ENCODE data around the gene ANK3. TPM values are rescaled to one million over a fixed set of nuclear protein-coding genes. Genes with fewer than 3 reads are reported as not detected.
A peak's percentile ranks its signal among the peaks of the same experiment; 100 is the strongest.

Gene ANK3
- total RNA-seq, 2 donors from 2014 or later, result 46.0 to 47.8 TPM

DNA sequence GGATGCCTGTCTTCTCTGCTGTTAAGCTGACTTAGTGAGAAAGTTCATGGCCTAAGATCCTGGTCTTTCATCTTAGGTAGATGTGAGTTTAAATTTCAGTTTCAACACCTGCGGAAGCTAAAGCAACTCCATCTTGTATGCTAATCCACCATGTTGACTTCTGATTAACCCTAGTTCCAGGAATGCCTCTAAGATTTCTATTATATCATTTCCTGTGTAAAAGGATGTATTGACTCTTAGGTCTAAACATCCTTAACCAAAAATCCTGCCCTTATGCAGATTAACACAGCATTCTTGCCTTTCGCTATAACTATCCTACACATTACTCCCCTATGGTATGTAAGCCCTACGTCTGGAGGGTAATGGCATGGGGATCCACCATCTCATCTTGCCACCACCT lies 388.9 kb downstream of the ANK3 start:
- no peak overlapping the region for H3K27ac ChIP-seq
- intact Hi-C loops (cut with DNase I), result no loop called here
- TF ChIP-seq POLR2A (IDR thresholded peaks at IDR 0.05) (no peak), POLR2AphosphoS5 (IDR thresholded peaks at IDR 0.05) (no peak)
- TF ChIP-seq, protein P1, sequence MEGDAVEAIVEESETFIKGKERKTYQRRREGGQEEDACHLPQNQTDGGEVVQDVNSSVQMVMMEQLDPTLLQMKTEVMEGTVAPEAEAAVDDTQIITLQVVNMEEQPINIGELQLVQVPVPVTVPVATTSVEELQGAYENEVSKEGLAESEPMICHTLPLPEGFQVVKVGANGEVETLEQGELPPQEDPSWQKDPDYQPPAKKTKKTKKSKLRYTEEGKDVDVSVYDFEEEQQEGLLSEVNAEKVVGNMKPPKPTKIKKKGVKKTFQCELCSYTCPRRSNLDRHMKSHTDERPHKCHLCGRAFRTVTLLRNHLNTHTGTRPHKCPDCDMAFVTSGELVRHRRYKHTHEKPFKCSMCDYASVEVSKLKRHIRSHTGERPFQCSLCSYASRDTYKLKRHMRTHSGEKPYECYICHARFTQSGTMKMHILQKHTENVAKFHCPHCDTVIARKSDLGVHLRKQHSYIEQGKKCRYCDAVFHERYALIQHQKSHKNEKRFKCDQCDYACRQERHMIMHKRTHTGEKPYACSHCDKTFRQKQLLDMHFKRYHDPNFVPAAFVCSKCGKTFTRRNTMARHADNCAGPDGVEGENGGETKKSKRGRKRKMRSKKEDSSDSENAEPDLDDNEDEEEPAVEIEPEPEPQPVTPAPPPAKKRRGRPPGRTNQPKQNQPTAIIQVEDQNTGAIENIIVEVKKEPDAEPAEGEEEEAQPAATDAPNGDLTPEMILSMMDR (IDR thresholded peaks at IDR 0.05), result no peak
- H3K4me3 ChIP-seq, result no peak overlapping the region
- H3K9me3 ChIP-seq, result no peaks in the 10 kb centered on the region
- H3K27me3 ChIP-seq (replicated peaks; ENCODE audit: insufficient read depth), result no peaks in the 10 kb centered on the region
- no peaks in the 10 kb centered on the region for H3K4me1 ChIP-seq (replicated peaks)
- no peaks in the 10 kb centered on the region for H3K36me3 ChIP-seq
- DNase-seq (ENCODE audit: low spot score), result no peak
- 96% methylated on average over 3 of the region's 3 CpGs for WGBS

DNA sequence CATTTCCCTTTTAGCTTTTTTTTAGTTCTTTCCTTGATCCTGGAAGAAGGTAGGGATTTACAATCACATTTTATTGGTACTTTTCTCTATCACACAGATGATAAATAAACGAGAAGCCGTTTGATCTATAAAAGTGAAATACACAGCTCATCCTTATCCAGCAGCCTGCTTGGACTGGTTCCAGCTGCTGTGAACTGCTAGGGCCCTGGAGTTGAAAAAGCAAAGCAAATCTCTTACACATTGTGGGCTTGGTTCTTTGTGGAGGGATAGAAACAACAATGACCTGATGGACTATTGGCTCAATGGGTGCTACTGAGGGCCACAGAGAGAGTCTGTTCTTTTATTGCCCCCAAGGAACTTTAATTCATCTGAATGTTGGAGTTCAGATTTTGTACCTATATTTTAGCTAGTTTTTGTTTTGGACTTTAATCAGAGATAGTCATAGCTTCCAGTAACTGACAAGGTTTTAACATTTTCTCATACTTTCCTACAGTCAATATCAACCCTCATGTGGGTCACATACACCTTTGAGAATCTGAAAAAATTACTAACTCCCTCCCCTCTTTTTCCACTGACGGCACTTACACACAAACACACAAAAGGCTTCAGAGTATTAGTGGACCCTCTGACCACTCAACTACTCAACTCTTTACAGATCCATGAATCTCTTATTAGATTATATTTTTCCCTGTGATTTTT lies 391.7 kb downstream of the ANK3 start:
- TF ChIP-seq, protein P1 (IDR thresholded peaks at IDR 0.05), result no peak
- TF ChIP-seq POLR2AphosphoS5 (IDR thresholded peaks at IDR 0.05), result no peak
- TF ChIP-seq POLR2A (IDR thresholded peaks at IDR 0.05), result no peak
- H3K4me1 ChIP-seq (replicated peaks), result no peaks in the 10 kb centered on the region
- no peaks in the 10 kb centered on the region for H3K27me3 ChIP-seq (replicated peaks; ENCODE audit: insufficient read depth)
- H3K4me3 ChIP-seq, result no peak overlapping the region
- no peak overlapping the region for H3K27ac ChIP-seq
- WGBS, result 46% methylated on average over 3 of the region's 3 CpGs
- intact Hi-C loops (cut with DNase I), result no loop called here
- no peaks in the 10 kb centered on the region for H3K36me3 ChIP-seq
- peak; percentile 10 for DNase-seq (ENCODE audit: low spot score)
- H3K9me3 ChIP-seq, result no peaks in the 10 kb centered on the region

DNA sequence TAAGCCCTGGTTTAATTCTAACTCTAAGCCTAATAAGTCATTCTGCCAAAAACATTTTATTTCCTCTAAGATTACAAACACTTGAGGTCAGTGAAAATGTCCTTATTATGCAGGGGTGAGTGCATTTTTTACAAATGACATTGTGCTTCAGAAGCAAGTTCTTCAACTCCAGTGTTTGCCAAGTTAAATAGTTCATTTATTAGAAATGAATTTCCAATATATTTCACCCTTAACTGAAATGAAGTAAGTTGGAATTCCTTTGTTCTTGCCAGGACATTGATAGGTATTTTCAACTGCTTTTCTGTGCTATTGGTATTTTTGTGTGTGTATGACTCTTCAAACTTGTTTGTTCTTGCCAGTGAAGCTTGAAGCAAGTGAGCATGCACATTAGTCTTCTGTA lies 393.8 kb downstream of the ANK3 start:
- no peaks in the 10 kb centered on the region for H3K9me3 ChIP-seq
- no peak for DNase-seq (ENCODE audit: low spot score)
- no peaks in the 10 kb centered on the region for H3K36me3 ChIP-seq
- TF ChIP-seq POLR2AphosphoS5 (IDR thresholded peaks at IDR 0.05) (no peak), POLR2A (IDR thresholded peaks at IDR 0.05) (no peak)
- TF ChIP-seq, protein P1 (IDR thresholded peaks at IDR 0.05), result no peak
- H3K4me3 ChIP-seq, result no peak overlapping the region
- no peaks in the 10 kb centered on the region for H3K27me3 ChIP-seq (replicated peaks; ENCODE audit: insufficient read depth)
- H3K4me1 ChIP-seq (replicated peaks), result peaks cover 4% of the 10 kb centered on the region
- H3K27ac ChIP-seq, result no peak overlapping the region
- intact Hi-C loops (cut with DNase I), result no loop called here

DNA sequence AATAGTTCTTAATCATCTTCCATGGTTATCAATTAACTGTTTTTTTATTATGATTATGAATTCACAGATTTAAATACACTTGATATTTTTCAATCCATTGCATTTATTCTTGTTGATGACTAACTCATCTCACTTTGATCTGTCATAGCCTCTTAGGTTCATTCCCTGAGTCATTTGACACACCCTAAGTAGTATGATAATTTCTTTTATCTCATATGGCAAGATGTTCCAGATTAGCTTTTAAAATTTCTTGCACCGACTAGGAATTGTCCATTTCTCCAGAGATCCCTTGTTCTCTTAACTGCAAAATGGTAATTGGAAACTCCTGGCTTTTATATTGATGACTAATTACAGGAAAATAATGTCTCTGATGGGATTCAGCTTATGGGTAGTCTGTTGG lies 395.7 kb downstream of the ANK3 start:
- no peak for DNase-seq (ENCODE audit: low spot score)
- no peak overlapping the region for H3K4me3 ChIP-seq
- TF ChIP-seq, protein P1 (IDR thresholded peaks at IDR 0.05), result no peak
- no peak for TF ChIP-seq POLR2A (IDR thresholded peaks at IDR 0.05)
- no peak for TF ChIP-seq POLR2AphosphoS5 (IDR thresholded peaks at IDR 0.05)

DNA sequence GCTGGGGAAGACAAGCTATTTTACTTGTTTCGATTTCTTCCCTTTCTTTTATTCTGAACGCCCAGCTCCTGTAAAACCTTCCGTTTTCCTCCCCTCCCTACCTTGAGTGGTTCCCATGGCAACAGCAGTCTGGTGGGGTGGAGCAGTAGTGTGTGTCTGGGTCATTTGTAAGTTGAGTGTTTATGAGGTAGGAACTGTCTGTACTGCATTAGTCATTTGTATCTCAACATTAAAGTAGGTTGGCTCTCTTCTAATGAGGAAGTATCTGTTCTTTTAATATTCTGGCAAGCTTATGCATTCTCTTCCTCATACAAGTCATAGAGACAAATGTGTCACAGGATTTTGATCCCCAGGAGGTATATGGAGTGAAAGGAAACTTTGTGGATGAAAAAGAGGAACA lies 398.0 kb downstream of the ANK3 start:
- intact Hi-C loops (cut with DNase I), result loop anchor here (5.0 kb wide), 1 partner anchor 41 kb away; no protein-coding TSS in a partner anchor
- H3K27me3 ChIP-seq (replicated peaks; ENCODE audit: insufficient read depth), result no peaks in the 10 kb centered on the region
- WGBS, result 3% methylated on average over 3 of the region's 3 CpGs
- peaks cover 4% of the 10 kb centered on the region for H3K4me1 ChIP-seq (replicated peaks)
- H3K4me3 ChIP-seq, result no peak overlapping the region
- no peaks in the 10 kb centered on the region for H3K9me3 ChIP-seq
- TF ChIP-seq POLR2AphosphoS5 (IDR thresholded peaks at IDR 0.05), result peak; percentile 95
- TF ChIP-seq POLR2A (IDR thresholded peaks at IDR 0.05), result no peak
- no peaks in the 10 kb centered on the region for H3K36me3 ChIP-seq
- DNase-seq (ENCODE audit: low spot score), result peak; percentile 84
- H3K27ac ChIP-seq, result peak overlapping the region; percentile 42 to 58

More for the DNA sequence above, 395.7 kb downstream of the ANK3 start:
- Histone ChIP-seq H3K27me3 (replicated peaks; ENCODE audit: insufficient read depth) (no peaks in the 10 kb centered on the region), H3K36me3 (no peaks in the 10 kb centered on the region), H3K27ac (no peak overlapping the region), H3K4me1 (replicated peaks) (peaks cover 4% of the 10 kb centered on the region), H3K9me3 (no peaks in the 10 kb centered on the region)
- intact Hi-C loops (cut with DNase I), result loop anchor here (5.0 kb wide), 1 partner anchor 38 kb away; no protein-coding TSS in a partner anchor
- WGBS, result 34% methylated on average over 1 of the region's 1 CpG
